Measurements from ENCODE around the gene ZBTB20.

- TF ChIP-seq POLR2A (IDR thresholded peaks at IDR 0.05) = no peak
- TF ChIP-seq, protein P1, sequence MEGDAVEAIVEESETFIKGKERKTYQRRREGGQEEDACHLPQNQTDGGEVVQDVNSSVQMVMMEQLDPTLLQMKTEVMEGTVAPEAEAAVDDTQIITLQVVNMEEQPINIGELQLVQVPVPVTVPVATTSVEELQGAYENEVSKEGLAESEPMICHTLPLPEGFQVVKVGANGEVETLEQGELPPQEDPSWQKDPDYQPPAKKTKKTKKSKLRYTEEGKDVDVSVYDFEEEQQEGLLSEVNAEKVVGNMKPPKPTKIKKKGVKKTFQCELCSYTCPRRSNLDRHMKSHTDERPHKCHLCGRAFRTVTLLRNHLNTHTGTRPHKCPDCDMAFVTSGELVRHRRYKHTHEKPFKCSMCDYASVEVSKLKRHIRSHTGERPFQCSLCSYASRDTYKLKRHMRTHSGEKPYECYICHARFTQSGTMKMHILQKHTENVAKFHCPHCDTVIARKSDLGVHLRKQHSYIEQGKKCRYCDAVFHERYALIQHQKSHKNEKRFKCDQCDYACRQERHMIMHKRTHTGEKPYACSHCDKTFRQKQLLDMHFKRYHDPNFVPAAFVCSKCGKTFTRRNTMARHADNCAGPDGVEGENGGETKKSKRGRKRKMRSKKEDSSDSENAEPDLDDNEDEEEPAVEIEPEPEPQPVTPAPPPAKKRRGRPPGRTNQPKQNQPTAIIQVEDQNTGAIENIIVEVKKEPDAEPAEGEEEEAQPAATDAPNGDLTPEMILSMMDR (IDR thresholded peaks at IDR 0.05) = no peak
Measured at GRCh38 chr3:115062009-115062408, 85.1 kb downstream of the ZBTB20 start.
